DOHH2 (cell line): ENCODE data around the gene FAM107B.

ENCODE experiments used
- CTCF ChIP-seq: fragments of 200-600 bp; sonication (generic); IDR thresholded peaks from one replicate; pipeline ENCODE4 v1.5.1; 2014; ENCODE audit warnings: antibody characterized with exemption, mild to moderate bottlenecking, low read depth, low read length; ENCODE audit not compliant: poor library complexity, severe bottlenecking
- EZH2phosphoT487 ChIP-seq: fragments of 200-600 bp; sonication (generic); IDR thresholded peaks from 2 replicates; pipeline ENCODE4 v1.6.1; 2017; ENCODE audit warnings: borderline replicate concordance, mild to moderate bottlenecking, antibody characterized with exemption, low read length, moderate library complexity, mixed read lengths

- TF ChIP-seq CTCF, result no peak
- TF ChIP-seq EZH2phosphoT487, result no peak
Observed at GRCh38 chr10:14609178-14609577, 165.5 kb downstream of the FAM107B start.
